ENCODE data around the gene PLCG1.

The PLCG1 gene

GRCh38 chr20:41142245-41142644, 4.9 kb downstream of the PLCG1 start:
- no peak for DNase-seq (ENCODE audit: low read depth in 2 of 2)

GRCh38 chr20:41142919-41143318, 5.6 kb downstream of the PLCG1 start:
- DNase-seq (ENCODE audit: low read depth in 2 of 2) = no peak

- DNase-seq (ENCODE audit: low read depth in 2 of 2) = no peak
Measured at GRCh38 chr20:41143354-41143753, 6.0 kb downstream of the PLCG1 start.

GRCh38 chr20:41145317-41145716, 8.0 kb downstream of the PLCG1 start:
- no peak for DNase-seq (ENCODE audit: low read depth in 2 of 2)

GRCh38 chr20:41145821-41146620, 8.7 kb downstream of the PLCG1 start:
- no peak for DNase-seq (ENCODE audit: low read depth in 2 of 2)

GRCh38 chr20:41147767-41148191, 10.4 kb downstream of the PLCG1 start:
- no peak for DNase-seq (ENCODE audit: low read depth in 2 of 2)

GRCh38 chr20:41148942-41149341, 11.6 kb downstream of the PLCG1 start:
- no peak for DNase-seq (ENCODE audit: low read depth in 2 of 2)

GRCh38 chr20:41150664-41151063, 13.3 kb downstream of the PLCG1 start:
- DNase-seq (ENCODE audit: low read depth in 2 of 2) = no peak

GRCh38 chr20:41151134-41151869, 14.0 kb downstream of the PLCG1 start:
- no peak for DNase-seq (ENCODE audit: low read depth in 2 of 2)

- DNase-seq (ENCODE audit: low read depth in 2 of 2) = no peak
Measured at GRCh38 chr20:41152108-41152757, 14.9 kb downstream of the PLCG1 start.

- no peak for DNase-seq (ENCODE audit: low read depth in 2 of 2)
Measured at GRCh38 chr20:41154436-41155176, 17.3 kb downstream of the PLCG1 start.

- no peak for DNase-seq (ENCODE audit: low read depth in 2 of 2)
Measured at GRCh38 chr20:41155261-41155660, 17.9 kb downstream of the PLCG1 start.

GRCh38 chr20:41158082-41158625, 20.8 kb downstream of the PLCG1 start:
- no peak for DNase-seq (ENCODE audit: low read depth in 2 of 2)

- no peak for DNase-seq (ENCODE audit: low read depth in 2 of 2)
Measured at GRCh38 chr20:41159547-41159946, 22.2 kb downstream of the PLCG1 start.

- DNase-seq (ENCODE audit: low read depth in 2 of 2) = no peak
Measured at GRCh38 chr20:41160686-41161085, 23.3 kb downstream of the PLCG1 start.

- no peak for DNase-seq (ENCODE audit: low read depth in 2 of 2)
Measured at GRCh38 chr20:41161886-41162285, 24.5 kb downstream of the PLCG1 start.

- no peak for DNase-seq (ENCODE audit: low read depth in 2 of 2)
Measured at GRCh38 chr20:41162396-41162795, 25.1 kb downstream of the PLCG1 start.

GRCh38 chr20:41163821-41164220, 26.5 kb downstream of the PLCG1 start:
- DNase-seq (ENCODE audit: low read depth in 2 of 2) = no peak

GRCh38 chr20:41165001-41165882, 27.9 kb downstream of the PLCG1 start:
- no peak for DNase-seq (ENCODE audit: low read depth in 2 of 2)
